ENCODE data around the gene ZNF224. TPM values are rescaled to one million over a fixed set of nuclear protein-coding genes. Genes with fewer than 3 reads are reported as not detected.
A peak's percentile ranks its signal among the peaks of the same experiment; 100 is the strongest.
"Not testable (repeated sequence)": the region's sequence is repeated elsewhere in the genome, so short reads cannot be mapped to it uniquely, and the experiment has no call there.

Gene ZNF224
- total and polyA plus RNA-seq, 12 donors = 5.1 to 27.8 (median 13.3) TPM

- WGBS, 2 donors = 3 to 4% methylated on average over 18 of the region's 18 CpGs
- DNase-seq (peak in 1 of 2 donors; percentile 5), ATAC-seq (peak in 4 of 8 donors; percentile 0 to 10 (median 4))
- Histone ChIP-seq H3K4me1 (peaks cover 0 to 31% (median 19%) of the 10 kb centered on the region in 9 donors), H3K27ac (peak overlapping the region in 9 of 10 donors; percentile 37 to 88 (median 84)), H3K36me3 (peaks cover 0 to 42% (median 27%) of the 10 kb centered on the region in 9 donors), H3K4me3 (peak overlapping the region; percentile 35 to 85 (median 73)), H3K9me3 (peaks cover 0 to 33% (median 12%) of the 10 kb centered on the region in 11 donors), H3K27me3 (no peaks in the 10 kb centered on the region)
- intact Hi-C loops (cut with DNase I) = loop anchor here in 8 of 10 donors (1.0 to 10.0 kb wide), 19 partner anchors 19 to 191 kb away; partner anchors contain the start of genes ZNF224 (in 3 of the 8), ZNF226 (in 3 of the 8), ZNF235 (in 3 of the 8) and ZNF155 (in 2 of the 8)
- TF ChIP-seq, protein P1, sequence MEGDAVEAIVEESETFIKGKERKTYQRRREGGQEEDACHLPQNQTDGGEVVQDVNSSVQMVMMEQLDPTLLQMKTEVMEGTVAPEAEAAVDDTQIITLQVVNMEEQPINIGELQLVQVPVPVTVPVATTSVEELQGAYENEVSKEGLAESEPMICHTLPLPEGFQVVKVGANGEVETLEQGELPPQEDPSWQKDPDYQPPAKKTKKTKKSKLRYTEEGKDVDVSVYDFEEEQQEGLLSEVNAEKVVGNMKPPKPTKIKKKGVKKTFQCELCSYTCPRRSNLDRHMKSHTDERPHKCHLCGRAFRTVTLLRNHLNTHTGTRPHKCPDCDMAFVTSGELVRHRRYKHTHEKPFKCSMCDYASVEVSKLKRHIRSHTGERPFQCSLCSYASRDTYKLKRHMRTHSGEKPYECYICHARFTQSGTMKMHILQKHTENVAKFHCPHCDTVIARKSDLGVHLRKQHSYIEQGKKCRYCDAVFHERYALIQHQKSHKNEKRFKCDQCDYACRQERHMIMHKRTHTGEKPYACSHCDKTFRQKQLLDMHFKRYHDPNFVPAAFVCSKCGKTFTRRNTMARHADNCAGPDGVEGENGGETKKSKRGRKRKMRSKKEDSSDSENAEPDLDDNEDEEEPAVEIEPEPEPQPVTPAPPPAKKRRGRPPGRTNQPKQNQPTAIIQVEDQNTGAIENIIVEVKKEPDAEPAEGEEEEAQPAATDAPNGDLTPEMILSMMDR (IDR thresholded peaks at IDR 0.05) = no peak
Measured at GRCh38 chr19:44113784-44114390, 19.7 kb downstream of the ZNF224 start.

DNA sequence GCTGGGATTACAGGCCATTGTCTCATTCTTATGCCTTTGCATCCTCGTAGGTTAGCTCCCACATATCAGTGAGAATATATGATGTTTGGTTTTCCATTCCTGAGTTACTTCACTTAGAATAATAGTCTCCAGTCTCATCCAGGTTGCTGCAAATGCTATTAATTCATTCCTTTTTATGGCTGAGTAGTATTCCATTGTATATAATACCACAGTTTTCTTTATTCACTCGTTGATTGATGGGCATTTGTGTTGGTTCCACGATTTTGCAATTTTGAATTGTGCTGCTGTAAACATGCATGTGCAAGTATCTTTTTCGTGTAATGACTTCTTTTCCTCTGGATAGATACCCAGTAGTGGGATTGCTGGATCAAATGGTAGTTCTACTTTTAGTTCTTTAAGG is 27.0 kb downstream of the ZNF224 start:
- peaks cover 0 to 60% (median 28%) of the 10 kb centered on the region in 11 donors for H3K9me3 ChIP-seq
- peaks cover 0 to 100% (median 82%) of the 10 kb centered on the region in 9 donors for H3K36me3 ChIP-seq
- H3K27me3 ChIP-seq; H3K4me1 ChIP-seq; DNase-seq; ATAC-seq; intact Hi-C loops (cut with DNase I); H3K27ac ChIP-seq; H3K4me3 ChIP-seq: not testable (repeated sequence)
- 96 to 98% methylated on average over 4 of the region's 4 CpGs for WGBS, 2 donors

DNA sequence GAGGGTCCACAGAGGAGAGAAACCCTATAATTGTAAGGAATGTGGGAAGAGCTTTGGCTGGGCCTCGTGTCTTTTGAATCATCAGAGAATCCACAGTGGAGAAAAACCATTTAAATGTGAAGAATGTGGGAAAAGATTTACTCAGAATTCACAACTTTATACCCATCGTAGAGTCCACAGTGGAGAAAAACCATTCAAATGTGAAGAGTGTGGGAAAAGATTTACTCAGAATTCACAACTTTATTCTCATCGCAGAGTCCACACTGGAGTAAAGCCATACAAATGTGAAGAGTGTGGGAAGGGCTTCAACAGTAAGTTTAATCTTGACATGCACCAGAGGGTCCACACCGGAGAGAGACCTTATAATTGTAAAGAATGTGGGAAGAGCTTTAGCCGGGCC is 37.8 kb downstream of the ZNF224 start:
- WGBS, 2 donors = 90 to 93% methylated on average over 5 of the region's 5 CpGs
- ATAC-seq (no peak), DNase-seq (no peak)
- peaks cover 0 to 92% (median 12%) of the 10 kb centered on the region in 11 donors for H3K9me3 ChIP-seq
- H3K36me3 ChIP-seq = peaks cover 0 to 63% (median 52%) of the 10 kb centered on the region in 9 donors
- H3K27me3 ChIP-seq = no peaks in the 10 kb centered on the region
- no peak overlapping the region for H3K4me3 ChIP-seq
- H3K27ac ChIP-seq = no peak overlapping the region
- H3K4me1 ChIP-seq = no peaks in the 10 kb centered on the region
- TF ChIP-seq, protein P1 (IDR thresholded peaks at IDR 0.05) = no peak
- intact Hi-C loops (cut with DNase I) = no loop called here

- H3K4me1 ChIP-seq = peaks cover 0 to 37% (median 17%) of the 10 kb centered on the region in 9 donors
- DNase-seq (peak; percentile 70 to 93), ATAC-seq (peak; percentile 95 to 99 (median 98))
- no peaks in the 10 kb centered on the region for H3K27me3 ChIP-seq
- H3K4me3 ChIP-seq = peak within 1 kb of the TSS; percentile 81 to 97 (median 93)
- peak within 1 kb of the TSS; percentile 24 to 92 (median 87) for H3K27ac ChIP-seq
- intact Hi-C loops (cut with DNase I) = loop anchor here in 3 of 10 donors (1.0 to 2.0 kb wide), 3 partner anchors 23 to 28 kb away; partner anchors contain the start of genes ZNF225 (in 2 of the 3) and ZNF226 (in 1 of the 3)
- WGBS, 2 donors = 0% methylated on average over 52 of the region's 52 CpGs
- peaks cover 0 to 26% (median 21%) of the 10 kb centered on the region in 9 donors for H3K36me3 ChIP-seq
- TF ChIP-seq, protein P1 (IDR thresholded peaks at IDR 0.05) = peak in 5 of 9 donors; percentile 6 to 27 (median 8)
- H3K9me3 ChIP-seq = peaks cover 0 to under 1% (median 0%) of the 10 kb centered on the region in 11 donors
Measured at GRCh38 chr19:44141191-44142058, 47.3 kb downstream of the ZNF224 start, which contains the start of gene ZNF234. Gene ZNF234 (plus strand): TSS chr19:44141554. CDS start chr19:44144633, 3,079 bp downstream.

Measured in heart right ventricle (tissue), 16 donors.